Kidney (tissue), 14 donors: ENCODE results near the gene CMIP. TPM values are rescaled to one million over a fixed set of nuclear protein-coding genes. Genes with fewer than 3 reads are reported as not detected.

Experiments used
- DNase-seq, 5 donors: peaks; one replicate each; pipeline ENCODE4 v3.0.0-alpha.2; 2013 to 2020
- FAIRE-seq: peaks from 2 replicates; lab custom pipeline; 2012; peaks lifted over from hg19 to GRCh38; lab: Jason Lieb, UNC
- H3K27ac ChIP-seq, 2 donors: one replicate each; pipeline ENCODE4 v1.7.0; 2013; ENCODE audit warnings: low read depth in 2 of 2, low read length in 2 of 2, inconsistent platforms in 1 of 2
- H3K27me3 ChIP-seq: one replicate; pipeline ENCODE4 v1.7.1; 2013; ENCODE audit warnings: low read length, inconsistent platforms; ENCODE audit not compliant: control insufficient read depth, insufficient read depth
- H3K36me3 ChIP-seq, 3 donors: one replicate each; pipeline versions ENCODE4 v1.7.0 to v1.7.1; 2013; ENCODE audit warnings: low read length in 3 of 3, control low read depth in 1 of 3, inconsistent platforms in 1 of 3; ENCODE audit not compliant: insufficient read depth in 3 of 3, control insufficient read depth in 2 of 3
- H3K4me1 ChIP-seq, 3 donors: one replicate each; pipeline versions ENCODE4 v1.7.0 to v1.7.1; 2013; ENCODE audit warnings: low read length in 3 of 3, inconsistent platforms in 1 of 3, low read depth in 1 of 3; ENCODE audit not compliant: control insufficient read depth in 2 of 3, insufficient read depth in 2 of 3
- H3K4me3 ChIP-seq, 3 donors: one replicate each; pipeline versions ENCODE4 v1.7.0 to v1.8.1; 2013; ENCODE audit warnings: low read length in 3 of 3, control low read depth in 1 of 3, inconsistent platforms in 1 of 3
- H3K9ac ChIP-seq, 3 donors: one replicate each; pipeline versions ENCODE4 v1.7.0 to v1.7.1; 2013; ENCODE audit warnings: low read length in 3 of 3, control low read depth in 1 of 3, inconsistent platforms in 1 of 3
- H3K9me3 ChIP-seq, 3 donors: one replicate each; pipeline versions ENCODE4 v1.7.0 to v1.7.1; 2013; ENCODE audit warnings: low read length in 3 of 3, control low read depth in 1 of 3, inconsistent platforms in 1 of 3; ENCODE audit not compliant: control insufficient read depth in 2 of 3, insufficient read depth in 1 of 3
- CTCF ChIP-seq: IDR thresholded peaks from 3 replicates; pipeline ENCODE4 v1.5.1; 2012; ENCODE audit warnings: mild to moderate bottlenecking, moderate library complexity, borderline replicate concordance; ENCODE audit not compliant: insufficient read depth; ENCODE audit errors: extremely low read depth
- intact Hi-C: fragments of 100-400 bp; cut with DNase I; formaldehyde crosslinking; loops from one replicate; pipeline ENCODE4 v1.11.1; 2022
- polyA plus RNA-seq: library from polyadenylated mRNA; stranded (reverse); fragments of 350-450 nt; fragmentation: Illumina TruSeq; extraction: RNeasy Lipid Tissue Mini Kit (QIAGEN cat#74804); gene quantifications from one replicate; pipeline ENCODE4 v1.2.3, GENCODE V29; 2014; ENCODE audit warnings: low read depth, low replicate concordance; ENCODE audit not compliant: insufficient read depth
- total RNA-seq: library from RNA; stranded (reverse); fragmentation: NEBNext Ultra II Directional; extraction: Animal tissue kit (Norgen Biotek cat#: 25700); gene quantifications from one replicate; pipeline ENCODE4 v1.2.1, GENCODE V29; 2021
- donor health status: control.
- donor health status: control.
- donor health status: control.
- donor health status: control.
- donor health status: control.
- donor health status: DM: yes; HTN: yes; CAD: no.
- donor health status: Normal renal cell carcinoma (clear cell type).

Gene CMIP
- total and polyA plus RNA-seq, 2 donors from 2014 or later, result 16.6 to 65.7 TPM

- H3K27me3 ChIP-seq, result no peaks in the 10 kb centered on the region
- TF ChIP-seq CTCF, result no peak
- no peak overlapping the region for H3K9ac ChIP-seq
- peaks cover 0 to 3% (median 0%) of the 10 kb centered on the region in 3 donors for H3K4me1 ChIP-seq
- intact Hi-C loops, result no loop called here
- DNase-seq, result peak in 1 of 5 donors; percentile 12
- H3K9me3 ChIP-seq, result no peaks in the 10 kb centered on the region
- H3K27ac ChIP-seq, result no peak overlapping the region
- no peak overlapping the region for H3K4me3 ChIP-seq
- H3K36me3 ChIP-seq, result no peaks in the 10 kb centered on the region
- FAIRE-seq, result no peak
Measured at GRCh38 chr16:81640681-81641070, 196.1 kb downstream of the CMIP start.

DNA sequence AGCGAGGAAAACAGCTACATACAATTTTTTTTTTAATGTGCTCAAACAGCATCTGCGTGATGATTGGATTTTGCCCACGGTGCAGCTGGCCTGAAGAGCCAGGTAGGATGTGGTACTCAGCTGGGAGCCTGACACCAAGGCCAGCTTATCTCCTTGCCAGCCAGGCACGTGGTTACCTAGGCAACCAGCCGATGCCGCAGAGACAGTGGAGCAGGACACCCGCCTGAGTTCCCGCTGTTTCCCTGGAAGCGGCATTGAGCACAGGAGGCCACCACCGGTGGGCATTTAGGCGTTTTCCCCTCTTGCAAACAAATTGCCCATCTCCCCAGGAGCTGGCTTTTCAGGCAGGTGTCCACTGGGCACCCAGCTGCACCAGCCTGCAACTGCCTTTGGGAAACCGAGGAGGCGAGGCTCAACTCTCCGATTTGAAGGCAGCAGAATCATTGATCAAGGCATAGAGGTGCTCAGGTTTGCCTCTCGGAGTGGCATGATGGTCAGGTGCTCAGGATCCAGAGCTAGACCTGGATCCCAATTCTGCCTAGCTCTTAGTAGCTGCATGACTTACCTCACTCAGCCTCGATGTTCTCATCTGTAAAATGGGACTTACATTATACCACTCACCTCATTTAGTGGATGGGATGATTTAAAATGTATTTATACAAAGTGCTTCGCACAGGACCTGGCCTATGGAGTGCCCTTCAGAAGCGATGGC is 196.9 kb downstream of the CMIP start:
- FAIRE-seq (no peak), DNase-seq (peak in 4 of 5 donors; percentile 66 to 83 (median 76))
- no peak overlapping the region for H3K27ac ChIP-seq
- H3K4me1 ChIP-seq, result peaks cover 0 to 3% (median 0%) of the 10 kb centered on the region in 3 donors
- no peak overlapping the region for H3K4me3 ChIP-seq
- H3K9ac ChIP-seq, result no peak overlapping the region
- intact Hi-C loops, result no loop called here
- TF ChIP-seq CTCF, result no peak
- no peaks in the 10 kb centered on the region for H3K9me3 ChIP-seq
- H3K27me3 ChIP-seq, result no peaks in the 10 kb centered on the region
- no peaks in the 10 kb centered on the region for H3K36me3 ChIP-seq

DNA sequence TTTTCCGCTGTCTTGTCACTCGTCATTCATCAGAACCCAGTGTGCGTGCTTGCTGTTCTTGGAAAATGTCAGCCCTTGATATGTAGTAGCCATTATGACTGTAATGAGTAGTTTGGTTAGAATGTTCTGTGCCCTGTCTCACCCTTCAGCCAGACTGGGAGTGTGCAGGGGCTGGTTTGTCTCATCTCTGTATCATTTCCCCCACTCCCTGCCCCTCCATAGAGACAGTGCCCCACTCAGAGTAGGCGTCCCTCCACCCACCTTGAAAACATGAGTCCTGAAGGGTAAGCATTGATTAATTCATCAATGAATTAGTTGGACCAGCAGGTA is 197.5 kb downstream of the CMIP start:
- H3K36me3 ChIP-seq, result no peaks in the 10 kb centered on the region
- FAIRE-seq (no peak), DNase-seq (no peak)
- no peak overlapping the region for H3K4me3 ChIP-seq
- no peaks in the 10 kb centered on the region for H3K9me3 ChIP-seq
- no peak for TF ChIP-seq CTCF
- no peak overlapping the region for H3K9ac ChIP-seq
- H3K4me1 ChIP-seq, result peaks cover 0 to 3% (median 0%) of the 10 kb centered on the region in 3 donors
- no peak overlapping the region for H3K27ac ChIP-seq
- H3K27me3 ChIP-seq, result no peaks in the 10 kb centered on the region
- intact Hi-C loops, result no loop called here
